ENCODE data around the gene SH3D19.

The SH3D19 gene

DNA sequence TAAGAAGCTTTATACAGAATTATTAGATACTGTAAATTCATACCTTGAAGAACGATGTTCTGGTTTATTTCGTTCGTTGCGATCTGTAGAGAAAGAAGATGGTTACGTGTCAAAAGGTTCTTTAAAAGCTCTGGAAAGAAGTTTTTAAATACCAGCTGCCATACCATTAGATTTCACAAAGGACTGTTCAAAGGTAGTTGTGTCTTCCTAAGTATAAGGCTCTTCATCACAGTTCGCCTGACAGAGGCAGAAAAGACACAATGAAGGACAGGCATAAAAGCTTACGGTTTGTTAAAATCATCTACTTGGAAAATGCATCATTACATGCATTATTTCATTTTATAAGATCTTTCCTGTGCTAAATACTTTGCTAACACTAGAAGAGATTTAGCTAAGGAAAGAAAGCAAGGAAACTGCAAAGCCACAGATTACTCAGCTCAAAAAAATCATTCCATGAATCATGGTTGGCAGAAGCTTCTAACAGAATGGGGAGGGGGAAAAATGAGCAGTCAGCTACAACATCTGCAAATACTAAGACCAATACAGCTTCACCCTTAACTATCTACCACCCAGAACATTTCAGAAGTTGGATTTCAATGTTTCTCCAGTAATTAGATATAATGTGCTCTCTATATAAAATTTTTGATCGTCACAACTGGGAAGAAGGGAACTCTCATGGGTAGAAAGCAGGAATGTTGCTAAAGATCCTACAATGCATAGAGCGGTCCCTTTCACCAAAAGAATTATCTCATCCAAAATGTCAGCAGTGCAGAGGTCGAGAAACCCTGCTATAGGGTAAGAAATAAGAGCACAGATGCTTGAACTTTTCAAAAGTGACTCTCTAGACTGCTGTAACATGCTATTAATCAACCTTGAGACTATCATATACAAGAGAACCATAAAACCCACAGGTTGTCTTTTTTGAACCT is 99.1 kb downstream of the SH3D19 start:
- peak overlapping the region in 1 of 2 donors; percentile 43 for H3K4me3 ChIP-seq (ENCODE audit: low read depth in 1 of 2, low read length in 2 of 2)
- H3K36me3 ChIP-seq (ENCODE audit: control insufficient read depth in 1 of 2, insufficient read depth in 2 of 2, low read length in 2 of 2), result no peaks in the 10 kb centered on the region
- H3K27ac ChIP-seq (ENCODE audit: low read depth, low read length), result no peak overlapping the region
- no peaks in the 10 kb centered on the region for H3K9me3 ChIP-seq (ENCODE audit: control insufficient read depth in 1 of 2, low read length in 2 of 2)
- no peaks in the 10 kb centered on the region for H3K4me1 ChIP-seq (ENCODE audit: control insufficient read depth in 1 of 2, insufficient read depth in 2 of 2, low read length in 2 of 2)
- no peaks in the 10 kb centered on the region for H3K27me3 ChIP-seq (ENCODE audit: control insufficient read depth in 1 of 2, insufficient read depth in 2 of 2, low read length in 2 of 2)
- H3K9ac ChIP-seq (ENCODE audit: low read depth in 1 of 2, low read length in 2 of 2), result peak overlapping the region in 1 of 2 donors; percentile 21

DNA sequence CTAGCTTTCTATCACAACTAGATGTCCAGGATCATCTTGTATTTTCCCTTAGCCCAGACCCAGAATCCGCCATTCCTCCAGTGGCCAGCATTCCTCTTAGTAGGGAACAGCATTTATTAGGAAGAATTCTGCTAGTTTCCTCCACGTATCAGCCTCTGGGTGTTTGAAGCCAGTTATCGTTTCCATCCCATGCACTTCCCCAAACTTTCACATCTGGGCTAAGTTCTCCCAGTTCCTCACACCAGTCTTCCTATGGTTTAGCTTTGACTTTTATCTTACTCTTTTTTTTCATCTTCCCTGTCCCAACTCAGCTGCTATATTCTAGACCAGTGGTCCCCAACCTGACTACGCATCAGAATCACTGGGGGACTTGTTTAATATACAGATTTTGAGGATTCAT is 101.9 kb downstream of the SH3D19 start:
- Histone ChIP-seq H3K9ac (ENCODE audit: low read depth in 1 of 2, low read length in 2 of 2) (no peak overlapping the region), H3K27ac (ENCODE audit: low read depth, low read length) (no peak overlapping the region), H3K4me1 (ENCODE audit: control insufficient read depth in 1 of 2, insufficient read depth in 2 of 2, low read length in 2 of 2) (no peaks in the 10 kb centered on the region), H3K9me3 (ENCODE audit: control insufficient read depth in 1 of 2, low read length in 2 of 2) (no peaks in the 10 kb centered on the region), H3K4me3 (ENCODE audit: low read depth in 1 of 2, low read length in 2 of 2) (no peak overlapping the region), H3K27me3 (ENCODE audit: control insufficient read depth in 1 of 2, insufficient read depth in 2 of 2, low read length in 2 of 2) (no peaks in the 10 kb centered on the region), H3K36me3 (ENCODE audit: control insufficient read depth in 1 of 2, insufficient read depth in 2 of 2, low read length in 2 of 2) (peaks cover 0 to 3% of the 10 kb centered on the region in 2 donors)

DNA sequence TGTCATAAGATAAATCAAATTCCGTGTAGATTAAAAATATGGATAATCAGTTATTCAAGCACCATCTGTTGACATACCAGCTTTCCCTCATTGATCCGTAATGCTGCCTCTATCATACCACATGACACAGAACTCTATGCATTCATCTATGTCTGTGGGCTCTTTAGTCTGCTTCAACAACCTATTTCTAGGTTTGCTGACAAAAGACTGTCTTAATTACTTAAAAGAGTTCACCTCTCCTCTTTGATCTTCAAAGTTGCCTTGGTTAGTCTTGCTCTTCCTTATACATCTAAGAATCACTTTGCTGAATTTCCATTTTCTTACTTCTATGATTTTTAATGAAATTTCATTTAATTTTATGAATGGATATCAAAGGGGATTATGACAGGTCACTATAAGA is 105.5 kb downstream of the SH3D19 start:
- H3K36me3 ChIP-seq (ENCODE audit: control insufficient read depth in 1 of 2, insufficient read depth in 2 of 2, low read length in 2 of 2), result peaks cover 0 to 3% of the 10 kb centered on the region in 2 donors
- H3K4me3 ChIP-seq (ENCODE audit: low read depth in 1 of 2, low read length in 2 of 2), result no peak overlapping the region
- H3K9me3 ChIP-seq (ENCODE audit: control insufficient read depth in 1 of 2, low read length in 2 of 2), result no peaks in the 10 kb centered on the region

DNA sequence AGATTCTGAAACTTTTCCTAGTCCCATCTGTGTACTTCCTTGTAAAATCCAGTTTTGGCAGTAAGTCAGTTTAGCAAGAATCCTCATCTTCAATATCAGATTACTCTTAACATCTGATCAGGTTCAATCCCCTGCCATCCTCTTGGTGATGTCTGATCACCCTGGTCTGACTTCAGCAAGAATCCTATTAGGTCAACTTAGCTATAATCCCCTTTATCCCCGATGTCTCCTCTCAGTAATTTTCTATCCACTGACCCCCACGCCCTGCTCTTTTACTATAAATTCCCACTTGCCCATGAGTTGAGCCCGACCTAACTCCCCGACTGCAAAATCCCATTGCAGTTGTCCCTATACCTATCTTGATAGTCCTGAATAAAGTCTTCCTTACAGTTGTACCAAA is 106.3 kb downstream of the SH3D19 start:
- peaks cover 0 to 6% of the 10 kb centered on the region in 2 donors for H3K4me1 ChIP-seq (ENCODE audit: control insufficient read depth in 1 of 2, insufficient read depth in 2 of 2, low read length in 2 of 2)
- H3K9me3 ChIP-seq (ENCODE audit: control insufficient read depth in 1 of 2, low read length in 2 of 2), result no peaks in the 10 kb centered on the region
- no peaks in the 10 kb centered on the region for H3K27me3 ChIP-seq (ENCODE audit: control insufficient read depth in 1 of 2, insufficient read depth in 2 of 2, low read length in 2 of 2)
- H3K27ac ChIP-seq (ENCODE audit: low read depth, low read length), result no peak overlapping the region
- peaks cover 0 to 3% of the 10 kb centered on the region in 2 donors for H3K36me3 ChIP-seq (ENCODE audit: control insufficient read depth in 1 of 2, insufficient read depth in 2 of 2, low read length in 2 of 2)
- no peak overlapping the region for H3K9ac ChIP-seq (ENCODE audit: low read depth in 1 of 2, low read length in 2 of 2)
- no peak overlapping the region for H3K4me3 ChIP-seq (ENCODE audit: low read depth in 1 of 2, low read length in 2 of 2)

More for the DNA sequence above, 105.5 kb downstream of the SH3D19 start:
- Histone ChIP-seq H3K27ac (ENCODE audit: low read depth, low read length) (no peak overlapping the region), H3K27me3 (ENCODE audit: control insufficient read depth in 1 of 2, insufficient read depth in 2 of 2, low read length in 2 of 2) (no peaks in the 10 kb centered on the region), H3K4me1 (ENCODE audit: control insufficient read depth in 1 of 2, insufficient read depth in 2 of 2, low read length in 2 of 2) (peaks cover 0 to 6% of the 10 kb centered on the region in 2 donors), H3K9ac (ENCODE audit: low read depth in 1 of 2, low read length in 2 of 2) (no peak overlapping the region)

DNA sequence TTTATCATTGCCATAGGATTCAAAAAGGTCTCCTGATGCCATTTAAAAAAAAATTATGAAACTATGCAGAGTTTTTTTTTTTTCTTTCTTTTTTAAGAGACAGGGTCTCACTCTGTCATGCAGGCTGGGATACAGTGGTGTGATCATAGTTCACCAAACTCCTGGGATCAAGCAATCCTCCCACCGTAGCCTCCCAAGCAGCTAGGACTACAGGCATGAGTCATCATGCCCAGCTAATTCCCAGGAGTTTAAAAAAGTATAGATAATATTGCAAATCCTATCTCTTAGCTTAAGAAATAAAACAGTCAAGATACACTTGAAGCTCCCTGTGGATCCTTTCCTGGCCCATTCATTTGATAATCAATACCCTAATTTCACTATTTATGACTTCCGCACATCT is 107.1 kb downstream of the SH3D19 start:
- Histone ChIP-seq H3K4me1 (ENCODE audit: control insufficient read depth in 1 of 2, insufficient read depth in 2 of 2, low read length in 2 of 2) (peaks cover 0 to 6% of the 10 kb centered on the region in 2 donors), H3K4me3 (ENCODE audit: low read depth in 1 of 2, low read length in 2 of 2) (no peak overlapping the region), H3K27me3 (ENCODE audit: control insufficient read depth in 1 of 2, insufficient read depth in 2 of 2, low read length in 2 of 2) (no peaks in the 10 kb centered on the region), H3K9ac (ENCODE audit: low read depth in 1 of 2, low read length in 2 of 2) (no peak overlapping the region), H3K36me3 (ENCODE audit: control insufficient read depth in 1 of 2, insufficient read depth in 2 of 2, low read length in 2 of 2) (peaks cover 0 to 3% of the 10 kb centered on the region in 2 donors), H3K9me3 (ENCODE audit: control insufficient read depth in 1 of 2, low read length in 2 of 2) (no peaks in the 10 kb centered on the region), H3K27ac (ENCODE audit: low read depth, low read length) (no peak overlapping the region)

DNA sequence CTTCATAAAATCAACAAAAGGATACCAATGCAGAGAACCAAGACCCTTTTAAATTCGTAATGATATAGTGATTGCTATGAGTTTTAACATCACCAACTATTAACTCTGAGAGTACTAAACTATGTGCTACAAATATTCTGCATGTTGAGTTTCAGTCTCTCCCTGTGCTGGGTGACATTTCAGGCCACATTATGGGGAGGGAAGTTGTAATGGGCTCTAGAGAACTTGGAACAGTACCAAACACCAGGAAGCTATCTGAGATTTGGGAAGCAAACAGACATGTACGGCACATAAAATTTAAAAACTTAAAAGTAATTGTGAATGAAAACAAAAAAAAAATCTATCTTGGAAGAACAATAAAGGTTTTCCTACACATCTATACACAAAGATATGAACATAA is 108.1 kb downstream of the SH3D19 start:
- Histone ChIP-seq H3K36me3 (ENCODE audit: control insufficient read depth in 1 of 2, insufficient read depth in 2 of 2, low read length in 2 of 2) (peaks cover 0 to 3% of the 10 kb centered on the region in 2 donors), H3K9me3 (ENCODE audit: control insufficient read depth in 1 of 2, low read length in 2 of 2) (no peaks in the 10 kb centered on the region), H3K27ac (ENCODE audit: low read depth, low read length) (no peak overlapping the region), H3K4me3 (ENCODE audit: low read depth in 1 of 2, low read length in 2 of 2) (no peak overlapping the region), H3K27me3 (ENCODE audit: control insufficient read depth in 1 of 2, insufficient read depth in 2 of 2, low read length in 2 of 2) (no peaks in the 10 kb centered on the region), H3K9ac (ENCODE audit: low read depth in 1 of 2, low read length in 2 of 2) (no peak overlapping the region), H3K4me1 (ENCODE audit: control insufficient read depth in 1 of 2, insufficient read depth in 2 of 2, low read length in 2 of 2) (peaks cover 0 to 6% of the 10 kb centered on the region in 2 donors)

DNA sequence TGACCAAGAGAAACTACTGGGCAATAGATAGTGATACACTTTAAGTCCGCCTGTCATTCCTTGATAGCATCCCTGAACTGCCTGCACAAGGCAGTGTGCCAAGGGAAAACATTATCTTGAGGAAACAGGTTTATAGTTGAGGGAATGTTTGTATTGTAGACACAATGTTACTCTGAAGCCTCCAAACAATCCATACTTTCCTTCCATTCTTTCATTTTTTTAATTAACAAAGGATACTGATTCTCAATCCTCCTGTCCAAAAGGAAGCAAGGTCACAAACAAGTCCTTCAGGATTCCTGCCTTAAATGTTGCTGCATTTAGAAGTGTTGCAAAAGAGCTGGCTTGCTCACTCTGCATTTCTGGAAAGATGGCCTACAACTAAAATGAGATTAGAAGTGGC is 110.1 kb downstream of the SH3D19 start:
- Histone ChIP-seq H3K27ac (ENCODE audit: low read depth, low read length) (no peak overlapping the region), H3K36me3 (ENCODE audit: control insufficient read depth in 1 of 2, insufficient read depth in 2 of 2, low read length in 2 of 2) (peaks cover 0 to 3% of the 10 kb centered on the region in 2 donors), H3K9ac (ENCODE audit: low read depth in 1 of 2, low read length in 2 of 2) (no peak overlapping the region), H3K4me1 (ENCODE audit: control insufficient read depth in 1 of 2, insufficient read depth in 2 of 2, low read length in 2 of 2) (peaks cover 0 to 6% of the 10 kb centered on the region in 2 donors), H3K4me3 (ENCODE audit: low read depth in 1 of 2, low read length in 2 of 2) (no peak overlapping the region), H3K9me3 (ENCODE audit: control insufficient read depth in 1 of 2, low read length in 2 of 2) (no peaks in the 10 kb centered on the region), H3K27me3 (ENCODE audit: control insufficient read depth in 1 of 2, insufficient read depth in 2 of 2, low read length in 2 of 2) (no peaks in the 10 kb centered on the region)

DNA sequence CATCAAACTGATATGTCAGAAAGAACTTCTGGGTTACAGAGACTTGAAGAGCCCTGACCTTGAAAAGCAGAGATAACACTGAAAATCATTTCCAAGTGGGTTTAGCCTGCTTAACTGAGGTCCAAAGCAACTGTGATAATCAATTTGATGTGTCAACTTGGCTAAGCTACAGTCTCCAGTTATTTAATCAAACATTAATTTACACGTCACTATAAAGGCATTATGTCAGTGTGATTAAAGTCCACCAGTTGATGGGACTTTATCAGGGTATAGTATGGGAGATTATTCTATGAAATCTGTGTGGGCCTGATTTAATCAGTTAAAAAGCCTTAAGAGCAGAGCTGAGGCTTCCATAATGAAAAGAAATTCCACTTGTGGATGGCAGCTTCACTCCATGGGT is 117.5 kb downstream of the SH3D19 start:
- Histone ChIP-seq H3K36me3 (ENCODE audit: control insufficient read depth in 1 of 2, insufficient read depth in 2 of 2, low read length in 2 of 2) (no peaks in the 10 kb centered on the region), H3K4me3 (ENCODE audit: low read depth in 1 of 2, low read length in 2 of 2) (no peak overlapping the region), H3K27me3 (ENCODE audit: control insufficient read depth in 1 of 2, insufficient read depth in 2 of 2, low read length in 2 of 2) (no peaks in the 10 kb centered on the region), H3K9ac (ENCODE audit: low read depth in 1 of 2, low read length in 2 of 2) (no peak overlapping the region), H3K27ac (ENCODE audit: low read depth, low read length) (no peak overlapping the region), H3K4me1 (ENCODE audit: control insufficient read depth in 1 of 2, insufficient read depth in 2 of 2, low read length in 2 of 2) (peaks cover 29 to 38% of the 10 kb centered on the region in 2 donors), H3K9me3 (ENCODE audit: control insufficient read depth in 1 of 2, low read length in 2 of 2) (no peaks in the 10 kb centered on the region)

DNA sequence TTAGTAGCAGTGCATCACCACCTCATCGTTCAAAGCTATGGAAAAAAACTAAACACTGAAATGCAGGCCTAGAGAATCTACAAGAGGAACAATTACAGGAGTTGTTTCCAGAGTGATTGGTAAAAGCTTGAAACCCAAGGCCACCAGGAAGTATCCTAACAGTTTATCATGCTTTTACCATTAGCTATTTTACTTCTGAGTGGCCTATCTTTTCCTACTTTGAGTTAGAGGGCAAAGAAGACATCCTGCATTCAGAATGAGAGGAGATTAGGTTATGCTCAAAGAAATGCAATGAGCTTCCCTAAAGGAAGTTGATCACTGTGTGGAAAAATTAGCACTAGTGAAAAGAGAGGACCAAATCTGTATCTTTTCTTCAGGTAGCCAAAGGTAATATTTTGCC is 118.2 kb downstream of the SH3D19 start:
- Histone ChIP-seq H3K27ac (ENCODE audit: low read depth, low read length) (no peak overlapping the region), H3K9ac (ENCODE audit: low read depth in 1 of 2, low read length in 2 of 2) (no peak overlapping the region), H3K36me3 (ENCODE audit: control insufficient read depth in 1 of 2, insufficient read depth in 2 of 2, low read length in 2 of 2) (no peaks in the 10 kb centered on the region), H3K4me3 (ENCODE audit: low read depth in 1 of 2, low read length in 2 of 2) (no peak overlapping the region), H3K9me3 (ENCODE audit: control insufficient read depth in 1 of 2, low read length in 2 of 2) (no peaks in the 10 kb centered on the region), H3K27me3 (ENCODE audit: control insufficient read depth in 1 of 2, insufficient read depth in 2 of 2, low read length in 2 of 2) (no peaks in the 10 kb centered on the region), H3K4me1 (ENCODE audit: control insufficient read depth in 1 of 2, insufficient read depth in 2 of 2, low read length in 2 of 2) (peaks cover 29 to 40% of the 10 kb centered on the region in 2 donors)

DNA sequence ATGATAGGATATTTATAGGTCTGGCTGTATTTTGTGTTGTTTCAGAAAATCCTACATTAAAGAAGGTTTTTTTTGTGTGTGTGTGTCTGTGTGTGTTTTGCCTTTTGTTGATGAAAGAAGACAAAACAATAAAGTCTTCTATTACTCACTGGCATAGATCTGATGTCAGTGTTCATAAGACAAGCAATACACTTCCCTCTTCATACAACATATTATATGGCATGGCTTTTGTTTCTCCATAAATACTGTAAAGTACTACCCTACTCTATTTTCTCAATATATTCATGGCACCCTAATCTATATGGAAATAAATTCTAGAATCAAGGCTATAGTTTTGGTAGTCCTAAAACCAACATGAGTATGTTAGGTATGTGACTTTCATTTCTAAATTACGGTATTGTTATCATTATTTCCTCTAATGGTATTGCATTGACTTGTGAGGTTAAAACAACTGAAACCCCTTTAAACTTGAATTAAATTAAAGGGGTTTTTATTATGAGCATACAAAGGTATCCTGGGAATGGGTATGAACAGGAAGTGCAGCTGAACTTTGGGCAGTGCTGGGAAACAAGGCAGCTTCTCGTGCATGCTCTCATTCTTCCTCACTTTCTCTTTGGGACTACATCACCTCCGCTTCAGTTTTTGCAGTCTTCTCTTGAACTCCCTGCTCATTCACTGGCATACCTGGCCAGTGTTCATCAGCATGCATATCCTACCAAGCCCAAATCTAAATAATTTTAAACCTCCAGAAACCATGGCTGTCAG is 119.0 kb downstream of the SH3D19 start:
- Histone ChIP-seq H3K4me1 (ENCODE audit: control insufficient read depth in 1 of 2, insufficient read depth in 2 of 2, low read length in 2 of 2) (peaks cover 29 to 40% of the 10 kb centered on the region in 2 donors), H3K9me3 (ENCODE audit: control insufficient read depth in 1 of 2, low read length in 2 of 2) (no peaks in the 10 kb centered on the region)

More for the DNA sequence above, 119.0 kb downstream of the SH3D19 start:
- no peaks in the 10 kb centered on the region for H3K27me3 ChIP-seq (ENCODE audit: control insufficient read depth in 1 of 2, insufficient read depth in 2 of 2, low read length in 2 of 2)
- H3K9ac ChIP-seq (ENCODE audit: low read depth in 1 of 2, low read length in 2 of 2), result no peak overlapping the region
- H3K36me3 ChIP-seq (ENCODE audit: control insufficient read depth in 1 of 2, insufficient read depth in 2 of 2, low read length in 2 of 2), result no peaks in the 10 kb centered on the region
- peak overlapping the region in 1 of 2 donors; percentile 30 for H3K4me3 ChIP-seq (ENCODE audit: low read depth in 1 of 2, low read length in 2 of 2)
- no peak overlapping the region for H3K27ac ChIP-seq (ENCODE audit: low read depth, low read length)
